ENCODE measurements around the gene R3HCC1L. TPM values are rescaled to one million over a fixed set of nuclear protein-coding genes. Genes with fewer than 3 reads are reported as not detected.
"Not testable (repeated sequence)": the region's sequence is repeated elsewhere in the genome, so short reads cannot be mapped to it uniquely, and the experiment has no call there.

R3HCC1L gene
- total RNA-seq, 4 donors from 2014 or later = 16.4 to 22.3 (median 18.8) TPM

- Histone ChIP-seq H3K27me3 (no peaks in the 10 kb centered on the region), H3K4me3 (peak overlapping the region; percentile 85 to 98 (median 92)), H3K36me3 (no peaks in the 10 kb centered on the region), H3K27ac (peak overlapping the region; percentile 90 to 95 (median 91)), H3K4me1 (peaks cover 0 to 28% (median 2%) of the 10 kb centered on the region in 4 donors), H3K9me3 (no peaks in the 10 kb centered on the region)
- no peak for DNase-seq
- TF ChIP-seq, protein P1, sequence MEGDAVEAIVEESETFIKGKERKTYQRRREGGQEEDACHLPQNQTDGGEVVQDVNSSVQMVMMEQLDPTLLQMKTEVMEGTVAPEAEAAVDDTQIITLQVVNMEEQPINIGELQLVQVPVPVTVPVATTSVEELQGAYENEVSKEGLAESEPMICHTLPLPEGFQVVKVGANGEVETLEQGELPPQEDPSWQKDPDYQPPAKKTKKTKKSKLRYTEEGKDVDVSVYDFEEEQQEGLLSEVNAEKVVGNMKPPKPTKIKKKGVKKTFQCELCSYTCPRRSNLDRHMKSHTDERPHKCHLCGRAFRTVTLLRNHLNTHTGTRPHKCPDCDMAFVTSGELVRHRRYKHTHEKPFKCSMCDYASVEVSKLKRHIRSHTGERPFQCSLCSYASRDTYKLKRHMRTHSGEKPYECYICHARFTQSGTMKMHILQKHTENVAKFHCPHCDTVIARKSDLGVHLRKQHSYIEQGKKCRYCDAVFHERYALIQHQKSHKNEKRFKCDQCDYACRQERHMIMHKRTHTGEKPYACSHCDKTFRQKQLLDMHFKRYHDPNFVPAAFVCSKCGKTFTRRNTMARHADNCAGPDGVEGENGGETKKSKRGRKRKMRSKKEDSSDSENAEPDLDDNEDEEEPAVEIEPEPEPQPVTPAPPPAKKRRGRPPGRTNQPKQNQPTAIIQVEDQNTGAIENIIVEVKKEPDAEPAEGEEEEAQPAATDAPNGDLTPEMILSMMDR (IDR thresholded peaks at IDR 0.05) = no peak
- TF ChIP-seq POLR2A (IDR thresholded peaks at IDR 0.05) = no peak
Measured at GRCh38 chr10:98134117-98134430, 383 bp upstream of the R3HCC1L start.

DNA sequence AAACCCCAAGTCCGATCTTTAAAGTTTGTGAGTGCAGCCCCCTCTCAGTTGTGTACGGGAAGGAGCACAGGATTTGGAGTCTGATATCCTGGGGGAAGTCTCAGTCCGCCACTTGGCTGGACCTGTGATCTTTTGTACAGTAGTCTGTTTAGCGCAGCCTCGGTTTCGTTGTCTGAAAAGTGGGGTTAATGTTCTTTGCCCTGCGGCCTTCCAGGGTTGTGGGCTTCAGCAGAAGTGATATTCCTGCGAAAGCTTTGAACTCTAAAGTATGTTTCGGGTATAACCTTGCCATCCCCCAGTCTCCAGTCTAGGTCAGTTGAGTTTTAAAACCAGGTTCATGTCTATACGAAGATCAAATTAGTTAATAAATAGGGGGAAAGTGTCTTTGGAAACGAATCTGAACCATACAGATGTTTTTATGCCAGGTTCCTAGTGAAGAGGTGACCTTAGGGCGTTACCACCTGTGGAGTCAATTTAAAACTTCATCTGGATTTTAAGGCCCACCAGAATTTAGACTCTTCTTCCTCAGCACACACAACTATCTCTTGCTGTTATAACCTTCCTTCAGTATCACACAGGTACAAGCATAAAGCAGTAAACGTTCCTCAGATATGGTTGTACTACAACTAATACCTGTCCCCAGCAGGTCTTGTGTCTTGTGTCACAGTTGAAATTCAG is 904 bp downstream of the R3HCC1L start:
- H3K27me3 ChIP-seq = no peaks in the 10 kb centered on the region
- TF ChIP-seq, protein P1 (IDR thresholded peaks at IDR 0.05) = no peak
- no peak for TF ChIP-seq POLR2A (IDR thresholded peaks at IDR 0.05)
- peak overlapping the region; percentile 90 to 95 (median 91) for H3K27ac ChIP-seq
- H3K4me3 ChIP-seq = peak overlapping the region; percentile 85 to 98 (median 92)
- peak in 1 of 3 donors; percentile 54 for DNase-seq
- no peaks in the 10 kb centered on the region for H3K36me3 ChIP-seq
- no peaks in the 10 kb centered on the region for H3K9me3 ChIP-seq
- peaks cover 0 to 38% (median 2%) of the 10 kb centered on the region in 4 donors for H3K4me1 ChIP-seq

DNA sequence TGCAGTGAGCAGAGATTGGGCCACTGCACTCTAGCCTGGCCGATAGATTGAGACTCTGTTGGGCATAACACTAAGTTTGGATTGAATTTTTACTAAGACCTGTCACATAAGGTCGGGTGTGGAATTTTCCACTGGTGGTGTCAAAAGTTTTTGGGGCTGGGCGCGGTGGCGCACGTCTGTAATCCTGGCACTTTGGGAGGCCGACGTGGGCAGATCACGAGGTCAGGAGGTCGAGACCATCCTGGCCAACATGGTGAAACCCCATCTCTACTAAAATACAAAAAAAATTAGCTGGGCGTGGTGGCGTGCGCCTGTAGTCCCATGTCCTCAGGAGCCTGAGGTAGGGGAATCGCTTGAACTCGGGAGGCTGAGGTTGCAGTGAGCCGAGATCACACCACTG is 2.3 kb downstream of the R3HCC1L start:
- DNase-seq, H3K9me3 ChIP-seq, H3K4me3 ChIP-seq, H3K27me3 ChIP-seq, H3K27ac ChIP-seq, H3K36me3 ChIP-seq: not testable (repeated sequence)
- peaks cover 0 to 38% (median 2%) of the 10 kb centered on the region in 4 donors for H3K4me1 ChIP-seq

GRCh38 chr10:98138031-98138430 is 3.6 kb downstream of the R3HCC1L start:
- H3K27ac ChIP-seq = no peak overlapping the region
- H3K4me3 ChIP-seq = no peak overlapping the region
- no peaks in the 10 kb centered on the region for H3K36me3 ChIP-seq
- DNase-seq = no peak
- H3K9me3 ChIP-seq = no peaks in the 10 kb centered on the region
- H3K4me1 ChIP-seq = peaks cover 0 to 38% (median 2%) of the 10 kb centered on the region in 4 donors
- no peaks in the 10 kb centered on the region for H3K27me3 ChIP-seq
- TF ChIP-seq POLR2A (IDR thresholded peaks at IDR 0.05) = no peak
- TF ChIP-seq, protein P1 (IDR thresholded peaks at IDR 0.05) = no peak

DNA sequence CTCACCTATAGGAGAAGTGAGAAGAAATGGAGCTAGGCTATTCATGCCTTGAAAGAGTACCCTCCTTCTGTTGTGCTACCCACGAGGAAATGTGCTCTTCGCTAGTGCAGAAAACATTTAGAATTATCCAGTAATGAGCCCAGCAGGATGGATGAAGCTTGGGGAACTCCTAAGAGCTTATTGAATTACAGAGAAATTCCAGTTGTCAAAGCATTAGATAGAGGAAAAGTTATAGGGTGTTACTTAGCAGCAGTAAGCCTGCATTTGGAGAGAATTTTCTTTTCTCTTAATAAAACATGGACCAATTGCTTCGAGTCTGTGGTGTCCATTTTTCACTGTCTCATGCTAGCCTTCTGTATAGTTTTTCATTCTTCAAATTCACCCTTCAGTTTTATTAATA is 5.0 kb downstream of the R3HCC1L start:
- Histone ChIP-seq H3K4me3 (no peak overlapping the region), H3K36me3 (no peaks in the 10 kb centered on the region), H3K27ac (no peak overlapping the region), H3K27me3 (no peaks in the 10 kb centered on the region), H3K9me3 (no peaks in the 10 kb centered on the region), H3K4me1 (peaks cover 0 to 38% (median 2%) of the 10 kb centered on the region in 4 donors)
- TF ChIP-seq POLR2A (IDR thresholded peaks at IDR 0.05) = no peak
- TF ChIP-seq, protein P1 (IDR thresholded peaks at IDR 0.05) = no peak
- no peak for DNase-seq

GRCh38 chr10:98141484-98142073 is 7.1 kb downstream of the R3HCC1L start:
- no peaks in the 10 kb centered on the region for H3K36me3 ChIP-seq
- no peak for TF ChIP-seq POLR2A (IDR thresholded peaks at IDR 0.05)
- TF ChIP-seq, protein P1 (IDR thresholded peaks at IDR 0.05) = no peak
- H3K9me3 ChIP-seq = no peaks in the 10 kb centered on the region
- no peak for DNase-seq
- no peaks in the 10 kb centered on the region for H3K27me3 ChIP-seq
- peaks cover 0 to 28% (median 2%) of the 10 kb centered on the region in 4 donors for H3K4me1 ChIP-seq
- H3K27ac ChIP-seq = no peak overlapping the region
- H3K4me3 ChIP-seq = no peak overlapping the region

Data from Peyer's patch (tissue), 4 donors.